A673 (cell line): ENCODE results near the gene MBNL2. TPM values are rescaled to one million over a fixed set of nuclear protein-coding genes. Genes with fewer than 3 reads are reported as not detected.

Experiments
- BruUV-seq: library from RNA; stranded (reverse); fragments of 400-500 nt; replicated peaks from 2 replicates; lab custom pipeline; 2021; lab: Mats Ljungman, UMichigan
- CTCF ChIA-PET: fragments of 300-600 bp; sonication (Branson Sonifier 250); formaldehyde crosslinking; loops from one replicate; lab custom pipeline; 2022; ENCODE audit warnings: antibody characterized with exemption; lab: Charles Lee
- POLR2A ChIA-PET: fragments of 300-600 bp; sonication (Branson Sonifier 250); formaldehyde crosslinking; loops from one replicate; lab custom pipeline; 2022; ENCODE audit warnings: antibody characterized with exemption; ENCODE audit not compliant: low non-redundant PET; lab: Charles Lee
- DNase-seq: peaks from one replicate; pipeline ENCODE4 v3.0.0-alpha.2; 2015; ENCODE audit warnings: low spot score
- H3K27ac ChIP-seq: fragments of 200-600 bp; sonication (generic); 2 replicates; pipeline ENCODE4 v1.5.1; 2016; ENCODE audit warnings: mixed run types, low read depth, mild to moderate bottlenecking, mixed read lengths, antibody characterized with exemption, low read length; ENCODE audit not compliant: poor library complexity, severe bottlenecking
- H3K27me3 ChIP-seq: fragments of 200-600 bp; sonication (generic); replicated peaks from 2 replicates; pipeline ENCODE4 v1.6.1; 2017; ENCODE audit warnings: mixed run types, low read depth, mild to moderate bottlenecking, mixed read lengths, antibody characterized with exemption, low read length; ENCODE audit not compliant: insufficient read depth, poor library complexity
- H3K36me3 ChIP-seq: fragments of 200-600 bp; sonication (generic); 2 replicates; pipeline ENCODE4 v1.6.1; 2016; ENCODE audit warnings: mixed run types, mild to moderate bottlenecking, mixed read lengths, antibody characterized with exemption, low read length; ENCODE audit not compliant: insufficient read depth, poor library complexity, severe bottlenecking
- H3K4me1 ChIP-seq: fragments of 200-600 bp; sonication (generic); 2 replicates; pipeline ENCODE4 v1.6.1; 2017; ENCODE audit warnings: mixed run types, mild to moderate bottlenecking, mixed read lengths, antibody characterized with exemption, low read length; ENCODE audit not compliant: insufficient read depth, poor library complexity, severe bottlenecking
- H3K4me3 ChIP-seq: fragments of 200-600 bp; sonication (generic); 2 replicates; pipeline ENCODE4 v1.5.1; 2016; ENCODE audit warnings: low read depth, mixed run types, mild to moderate bottlenecking, mixed read lengths, low read length; ENCODE audit not compliant: poor library complexity, severe bottlenecking
- H3K9me3 ChIP-seq: fragments of 200-600 bp; sonication (generic); 2 replicates; pipeline ENCODE4 v1.6.1; 2016; ENCODE audit warnings: mixed run types, low read depth, mild to moderate bottlenecking, mixed read lengths, antibody characterized with exemption, low read length; ENCODE audit not compliant: poor library complexity, severe bottlenecking
- CTCF ChIP-seq: fragments of 300-800, 200-600 bp; sonication (generic); conservative IDR thresholded peaks from 2 replicates; pipeline ENCODE4 v1.5.1; 2017; ENCODE audit warnings: low read depth, mild to moderate bottlenecking, antibody characterized with exemption, low read length, moderate library complexity, mixed read lengths
- EZH2 ChIP-seq: fragments of 200-600 bp; sonication (generic); IDR thresholded peaks from 2 replicates; pipeline ENCODE4 v1.6.1; 2017; ENCODE audit warnings: borderline replicate concordance, low read depth, mild to moderate bottlenecking, mixed read lengths, antibody characterized with exemption, low read length; ENCODE audit not compliant: poor library complexity, severe bottlenecking
- intact Hi-C: fragments of 100-400 bp; cut with micrococcal nuclease; formaldehyde crosslinking; loops from one replicate; pipeline ENCODE4 v1.10.0; 2022; ENCODE audit not compliant: unreplicated experiment
- total RNA-seq: library from RNA; stranded (reverse); gene quantifications from 2 replicates; pipeline ENCODE4 v1.2.3, GENCODE V29; 2021

MBNL2 gene
- total RNA-seq, 1 experiment from 2014 or later: 12.0 TPM

- intact Hi-C loops: no loop called here
- Histone ChIP-seq H3K27me3 (peaks cover 38% of the 10 kb centered on the region), H3K4me3 (no peak overlapping the region), H3K27ac (no peak overlapping the region), H3K36me3 (no peaks in the 10 kb centered on the region), H3K4me1 (no peaks in the 10 kb centered on the region), H3K9me3 (no peaks in the 10 kb centered on the region)
- ChIA-PET POLR2A (no interaction called here), CTCF (no interaction called here)
- no peak for DNase-seq
- no TSS peak for BruUV-seq
- no peak for TF ChIP-seq CTCF
- TF ChIP-seq EZH2: no peak
Measured at GRCh38 chr13:97179501-97179900, 42.6 kb upstream of the MBNL2 start.

GRCh38 chr13:97182111-97182890, 39.8 kb upstream of the MBNL2 start:
- H3K4me3 ChIP-seq: no peak overlapping the region
- H3K27me3 ChIP-seq: peaks cover 37% of the 10 kb centered on the region
- no peak overlapping the region for H3K27ac ChIP-seq
- no peaks in the 10 kb centered on the region for H3K9me3 ChIP-seq
- H3K4me1 ChIP-seq: no peaks in the 10 kb centered on the region
- intact Hi-C loops: no loop called here
- ChIA-PET POLR2A (no interaction called here), CTCF (no interaction called here)
- BruUV-seq: no TSS peak
- no peaks in the 10 kb centered on the region for H3K36me3 ChIP-seq
- no peak for DNase-seq
- no peak for TF ChIP-seq EZH2
- TF ChIP-seq CTCF: no peak

GRCh38 chr13:97185291-97185690, 36.8 kb upstream of the MBNL2 start:
- intact Hi-C loops: no loop called here
- Histone ChIP-seq H3K27me3 (peaks cover 26% of the 10 kb centered on the region), H3K4me3 (no peak overlapping the region), H3K36me3 (no peaks in the 10 kb centered on the region), H3K4me1 (no peaks in the 10 kb centered on the region), H3K9me3 (no peaks in the 10 kb centered on the region), H3K27ac (no peak overlapping the region)
- no TSS peak for BruUV-seq
- DNase-seq: no peak
- CTCF ChIA-PET: no interaction called here
- POLR2A ChIA-PET: no interaction called here
- TF ChIP-seq EZH2 (no peak), CTCF (no peak)
